GM21825 (cell line): ENCODE measurements around the gene SCGB1C1.
"Not testable (repeated sequence)": the region's sequence is repeated elsewhere in the genome, so short reads cannot be mapped to it uniquely, and the experiment has no call there.

Experiments
- ATAC-seq: cut with Tn5 transposase; IDR thresholded peaks from one replicate; pipeline ENCODE4 v1.9.1; 2021; ENCODE audit warnings: mild to moderate bottlenecking, moderate library complexity; ENCODE audit not compliant: unreplicated experiment

The SCGB1C1 gene

GRCh38 chr11:216081-216974 is 23.4 kb downstream of the SCGB1C1 start:
- no peak for ATAC-seq

GRCh38 chr11:217704-218103 is 24.8 kb downstream of the SCGB1C1 start:
- no peak for ATAC-seq

- no peak for ATAC-seq
Measured at GRCh38 chr11:218815-219593, 26.1 kb downstream of the SCGB1C1 start.

GRCh38 chr11:220641-221215 is 27.9 kb downstream of the SCGB1C1 start:
- not testable (repeated sequence) for ATAC-seq

GRCh38 chr11:221539-221938 is 28.7 kb downstream of the SCGB1C1 start:
- no peak for ATAC-seq

- ATAC-seq, result no peak
Measured at GRCh38 chr11:221998-222789, 29.3 kb downstream of the SCGB1C1 start.

- no peak for ATAC-seq
Measured at GRCh38 chr11:223026-223789, 30.3 kb downstream of the SCGB1C1 start.

GRCh38 chr11:223884-224283 is 31.0 kb downstream of the SCGB1C1 start:
- ATAC-seq, result no peak

- no peak for ATAC-seq
Measured at GRCh38 chr11:224424-224823, 31.5 kb downstream of the SCGB1C1 start.

- ATAC-seq, result peak; percentile 62
Measured at GRCh38 chr11:225734-226453, 33.0 kb downstream of the SCGB1C1 start.

GRCh38 chr11:227824-228379 is 35.0 kb downstream of the SCGB1C1 start:
- ATAC-seq, result no peak

GRCh38 chr11:230431-230830 is 37.6 kb downstream of the SCGB1C1 start:
- no peak for ATAC-seq

- ATAC-seq, result no peak
Measured at GRCh38 chr11:232783-233565, 40.1 kb downstream of the SCGB1C1 start.

GRCh38 chr11:235180-235579 is 42.3 kb downstream of the SCGB1C1 start:
- ATAC-seq, result no peak

GRCh38 chr11:235609-235996 is 42.7 kb downstream of the SCGB1C1 start:
- ATAC-seq, result no peak

- ATAC-seq, result peak; percentile 71
Measured at GRCh38 chr11:235997-236773, 43.3 kb downstream of the SCGB1C1 start, which contains the start of gene SIRT3. SIRT3 (minus strand) TSS chr11:236342; CDS start chr11:236328, 14 bp downstream.
